Vagina (tissue), 2 donors: ENCODE data around the gene RUSC2. TPM values are rescaled to one million over a fixed set of nuclear protein-coding genes. Genes with fewer than 3 reads are reported as not detected.
A peak's percentile ranks its signal among the peaks of the same experiment; 100 is the strongest.

Experiments
- DNase-seq, 2 donors: peaks; one replicate each; pipeline ENCODE4 v3.0.0-alpha.2; 2017; ENCODE audit errors: extremely low spot score in 2 of 2
- H3K27ac ChIP-seq: fragments of 200-600 bp; sonication (generic); one replicate; pipeline ENCODE4 v1.5.1; 2019
- H3K27me3 ChIP-seq: fragments of 200-600 bp; sonication (generic); one replicate; pipeline ENCODE4 v1.5.1; 2019
- H3K36me3 ChIP-seq, 2 donors: fragments of 200-600 bp; sonication (generic); one replicate each; pipeline ENCODE4 v1.5.1; 2017 to 2019
- H3K4me1 ChIP-seq: fragments of 200-600 bp; sonication (generic); one replicate; pipeline ENCODE4 v1.5.1; 2019
- H3K4me3 ChIP-seq, 2 donors: fragments of 200-600 bp; sonication (generic); 1 replicate in 1 of 2; 2 replicates in 1 of 2; pipeline ENCODE4 v1.5.1; 2016 to 2019
- H3K9me3 ChIP-seq: fragments of 200-600 bp; sonication (generic); one replicate; pipeline ENCODE4 v1.5.1; 2019
- POLR2A ChIP-seq, 2 donors: fragments of 450-650 bp; IDR thresholded peaks; one replicate each; pipeline ENCODE4 v1.6.1; 2017; ENCODE audit warnings: antibody characterized with exemption in 2 of 2, mild to moderate bottlenecking in 2 of 2, moderate library complexity in 2 of 2
- POLR2AphosphoS5 ChIP-seq, 2 donors: sonication (generic); formaldehyde crosslinking; IDR thresholded peaks; one replicate each; pipeline ENCODE4 v1.9.0; 2017; ENCODE audit warnings: antibody characterized with exemption in 2 of 2, mild to moderate bottlenecking in 2 of 2, low read depth in 1 of 2; ENCODE audit not compliant: insufficient read depth in 1 of 2
- intact Hi-C: fragments of 100-400 bp; cut with DNase I; formaldehyde crosslinking; loops from one replicate; pipeline ENCODE4 v1.15.1; 2023
- total RNA-seq: library from RNA; depleted of rRNA; stranded (reverse); fragments of >200 nt; gene quantifications from one replicate; pipeline ENCODE4 v1.2.3, GENCODE V29; 2016
- TF ChIP-seq, protein P1 (sequence below), 3 experiments: fragments of 450-650 bp in 2 of 3; fragments of 200-600 bp in 1 of 3; sonication (generic) in 1 of 3; IDR thresholded peaks; one replicate each; pipeline ENCODE4 v1.5.1; 2017 to 2019; ENCODE audit warnings: antibody characterized with exemption in 3 of 3, mild to moderate bottlenecking in 2 of 3, moderate library complexity in 2 of 3

RUSC2 gene
- total RNA-seq, 1 donor from 2014 or later: 18.9 TPM

GRCh38 chr9:35511453-35511852, 21.5 kb downstream of the RUSC2 start:
- no peaks in the 10 kb centered on the region for H3K27me3 ChIP-seq
- intact Hi-C loops: no loop called here
- H3K36me3 ChIP-seq: no peaks in the 10 kb centered on the region
- H3K4me1 ChIP-seq: peaks cover 51% of the 10 kb centered on the region
- TF ChIP-seq POLR2A (IDR thresholded peaks at IDR 0.05) (no peak), POLR2AphosphoS5 (IDR thresholded peaks at IDR 0.05; ENCODE audit: insufficient read depth in 1 of 2, low read depth in 1 of 2) (no peak)
- TF ChIP-seq, protein P1, sequence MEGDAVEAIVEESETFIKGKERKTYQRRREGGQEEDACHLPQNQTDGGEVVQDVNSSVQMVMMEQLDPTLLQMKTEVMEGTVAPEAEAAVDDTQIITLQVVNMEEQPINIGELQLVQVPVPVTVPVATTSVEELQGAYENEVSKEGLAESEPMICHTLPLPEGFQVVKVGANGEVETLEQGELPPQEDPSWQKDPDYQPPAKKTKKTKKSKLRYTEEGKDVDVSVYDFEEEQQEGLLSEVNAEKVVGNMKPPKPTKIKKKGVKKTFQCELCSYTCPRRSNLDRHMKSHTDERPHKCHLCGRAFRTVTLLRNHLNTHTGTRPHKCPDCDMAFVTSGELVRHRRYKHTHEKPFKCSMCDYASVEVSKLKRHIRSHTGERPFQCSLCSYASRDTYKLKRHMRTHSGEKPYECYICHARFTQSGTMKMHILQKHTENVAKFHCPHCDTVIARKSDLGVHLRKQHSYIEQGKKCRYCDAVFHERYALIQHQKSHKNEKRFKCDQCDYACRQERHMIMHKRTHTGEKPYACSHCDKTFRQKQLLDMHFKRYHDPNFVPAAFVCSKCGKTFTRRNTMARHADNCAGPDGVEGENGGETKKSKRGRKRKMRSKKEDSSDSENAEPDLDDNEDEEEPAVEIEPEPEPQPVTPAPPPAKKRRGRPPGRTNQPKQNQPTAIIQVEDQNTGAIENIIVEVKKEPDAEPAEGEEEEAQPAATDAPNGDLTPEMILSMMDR (IDR thresholded peaks at IDR 0.05): no peak
- H3K9me3 ChIP-seq: no peaks in the 10 kb centered on the region
- H3K27ac ChIP-seq: peak overlapping the region; percentile 70
- no peak overlapping the region for H3K4me3 ChIP-seq
- no peak for DNase-seq

- DNase-seq: no peak
- intact Hi-C loops: no loop called here
- no peaks in the 10 kb centered on the region for H3K9me3 ChIP-seq
- peak overlapping the region; percentile 68 for H3K27ac ChIP-seq
- no peaks in the 10 kb centered on the region for H3K27me3 ChIP-seq
- no peak overlapping the region for H3K4me3 ChIP-seq
- H3K36me3 ChIP-seq: no peaks in the 10 kb centered on the region
- no peak for TF ChIP-seq POLR2A (IDR thresholded peaks at IDR 0.05)
- peaks cover 74% of the 10 kb centered on the region for H3K4me1 ChIP-seq
These were observed 25.9 kb downstream of the RUSC2 start for GRCh38 chr9:35515766-35516165.

DNA sequence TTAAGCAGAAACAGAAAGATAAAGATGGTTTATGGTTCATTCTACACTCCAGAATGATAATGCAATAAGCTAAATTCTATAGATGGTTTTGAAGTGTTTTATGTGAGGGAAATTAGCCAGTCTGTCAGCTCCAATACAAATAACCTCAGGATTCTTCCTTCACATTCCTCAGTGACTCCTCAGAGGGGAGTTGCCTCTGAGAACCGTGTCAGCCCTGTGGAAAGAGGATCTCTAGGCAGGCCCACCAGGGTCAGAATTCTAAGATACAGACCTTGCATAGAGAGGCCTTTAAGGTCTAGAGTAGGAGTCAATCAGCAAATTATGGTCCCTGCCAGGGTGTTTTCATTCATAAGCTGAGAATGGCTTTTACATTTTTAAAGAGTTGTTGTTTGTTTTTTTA, 26.6 kb downstream of the RUSC2 start:
- H3K4me3 ChIP-seq: no peak overlapping the region
- no peak for DNase-seq
- intact Hi-C loops: no loop called here
- H3K4me1 ChIP-seq: peaks cover 75% of the 10 kb centered on the region
- H3K9me3 ChIP-seq: no peaks in the 10 kb centered on the region
- H3K27me3 ChIP-seq: no peaks in the 10 kb centered on the region
- H3K36me3 ChIP-seq: no peaks in the 10 kb centered on the region
- peak overlapping the region; percentile 68 for H3K27ac ChIP-seq
- TF ChIP-seq, protein P1 (IDR thresholded peaks at IDR 0.05): no peak
- no peak for TF ChIP-seq POLR2AphosphoS5 (IDR thresholded peaks at IDR 0.05; ENCODE audit: insufficient read depth in 1 of 2, low read depth in 1 of 2)
- no peak for TF ChIP-seq POLR2A (IDR thresholded peaks at IDR 0.05)

GRCh38 chr9:35517131-35517530, 27.2 kb downstream of the RUSC2 start:
- intact Hi-C loops: no loop called here
- Histone ChIP-seq H3K4me3 (no peak overlapping the region), H3K4me1 (peaks cover 75% of the 10 kb centered on the region), H3K27me3 (no peaks in the 10 kb centered on the region), H3K27ac (peak overlapping the region; percentile 68), H3K9me3 (no peaks in the 10 kb centered on the region), H3K36me3 (no peaks in the 10 kb centered on the region)
- no peak for DNase-seq
- TF ChIP-seq, protein P1 (IDR thresholded peaks at IDR 0.05): no peak
- no peak for TF ChIP-seq POLR2A (IDR thresholded peaks at IDR 0.05)

GRCh38 chr9:35517552-35518224, 27.8 kb downstream of the RUSC2 start:
- peaks cover 75% of the 10 kb centered on the region for H3K4me1 ChIP-seq

More at GRCh38 chr9:35517552-35518224, 27.8 kb downstream of the RUSC2 start:
- TF ChIP-seq, protein P1 (IDR thresholded peaks at IDR 0.05): no peak
- TF ChIP-seq POLR2AphosphoS5 (IDR thresholded peaks at IDR 0.05; ENCODE audit: insufficient read depth in 1 of 2, low read depth in 1 of 2) (no peak), POLR2A (IDR thresholded peaks at IDR 0.05) (no peak)
- H3K36me3 ChIP-seq: no peaks in the 10 kb centered on the region
- intact Hi-C loops: no loop called here
- no peak overlapping the region for H3K4me3 ChIP-seq
- H3K27ac ChIP-seq: peak overlapping the region; percentile 68
- H3K27me3 ChIP-seq: no peaks in the 10 kb centered on the region
- H3K9me3 ChIP-seq: no peaks in the 10 kb centered on the region
- DNase-seq: no peak
